Naive thymus-derived CD4-positive, alpha-beta T cell (primary cell): ENCODE results near the gene CYP26A1. TPM values are rescaled to one million over a fixed set of nuclear protein-coding genes. Genes with fewer than 3 reads are reported as not detected.

ENCODE experiments used
- ATAC-seq: fragments of 150-1000 bp; cut with Tn5 transposase; 2 replicates; pipeline ENCODE4 v1.10.0; 2021; ENCODE audit warnings: mild to moderate bottlenecking, moderate library complexity
- CTCF ChIA-PET: fragments of 350-600 bp; sonication (Branson Sonifier 250); formaldehyde crosslinking; loops from one replicate; lab custom pipeline; 2021; ENCODE audit warnings: antibody characterized with exemption; lab: Charles Lee
- POLR2A ChIA-PET: fragments of 350-600 bp; sonication (Branson Sonifier 250); formaldehyde crosslinking; loops from one replicate; lab custom pipeline; 2021; ENCODE audit warnings: antibody characterized with exemption, inconsistent platforms; lab: Charles Lee
- DNase-seq, 9 donors: peaks; one replicate each; pipeline versions ENCODE4 v3.0.0 to v3.0.0-alpha.2; 2020 to 2022; ENCODE audit warnings: mixed read lengths in 1 of 9
- H3K27ac ChIP-seq: one replicate; pipeline ENCODE4 v1.7.0; 2013; ENCODE audit warnings: mild to moderate bottlenecking, low read depth, low read length, moderate library complexity
- H3K27me3 ChIP-seq, 2 donors: one replicate each; pipeline ENCODE4 v1.7.0; 2013; ENCODE audit warnings: low read length in 2 of 2, mild to moderate bottlenecking in 2 of 2, moderate library complexity in 2 of 2; ENCODE audit not compliant: control insufficient read depth in 2 of 2, insufficient read depth in 2 of 2
- H3K36me3 ChIP-seq, 3 experiments: 1 replicate in 2 of 3; 2 replicates in 1 of 3; pipeline ENCODE4 v1.7.0; 2013; ENCODE audit warnings: low read length in 3 of 3, mild to moderate bottlenecking in 3 of 3, moderate library complexity in 1 of 3; ENCODE audit not compliant: insufficient read depth in 3 of 3, control insufficient read depth in 2 of 3
- H3K4me1 ChIP-seq, 2 donors: one replicate each; pipeline ENCODE4 v1.7.0; 2013; ENCODE audit warnings: low read length in 2 of 2, mild to moderate bottlenecking in 2 of 2, moderate library complexity in 1 of 2; ENCODE audit not compliant: control insufficient read depth in 2 of 2, insufficient read depth in 2 of 2
- H3K4me3 ChIP-seq: 2 replicates; pipeline ENCODE4 v1.7.0; 2013; ENCODE audit warnings: mild to moderate bottlenecking, low read length
- H3K9me3 ChIP-seq, 3 experiments: 1 replicate in 2 of 3; 2 replicates in 1 of 3; pipeline ENCODE4 v1.7.0; 2013; ENCODE audit warnings: low read length in 3 of 3; ENCODE audit not compliant: control insufficient read depth in 2 of 3
- H3K27ac Mint-ChIP-seq, 9 donors: one replicate each; pipeline ENCODE4 v1.8.0; 2020 to 2022; ENCODE audit warnings: mixed read lengths in 9 of 9, mild to moderate bottlenecking in 8 of 9, moderate library complexity in 5 of 9, inconsistent platforms in 2 of 9
- H3K27me3 Mint-ChIP-seq, 5 donors: one replicate each; pipeline ENCODE4 v1.8.0; 2021 to 2022; ENCODE audit warnings: mixed read lengths in 5 of 5, mild to moderate bottlenecking in 1 of 5
- H3K36me3 Mint-ChIP-seq, 5 donors: one replicate each; pipeline ENCODE4 v1.8.0; 2020 to 2022; ENCODE audit warnings: mixed read lengths in 5 of 5, mild to moderate bottlenecking in 3 of 5, inconsistent platforms in 1 of 5
- H3K4me1 Mint-ChIP-seq, 7 donors: one replicate each; pipeline ENCODE4 v1.8.0; 2020 to 2022; ENCODE audit warnings: mixed read lengths in 7 of 7, mild to moderate bottlenecking in 3 of 7, inconsistent platforms in 1 of 7
- H3K4me3 Mint-ChIP-seq, 10 donors: one replicate each; pipeline ENCODE4 v1.8.0; 2020 to 2022; ENCODE audit warnings: mild to moderate bottlenecking in 10 of 10, mixed read lengths in 10 of 10, moderate library complexity in 6 of 10, inconsistent platforms in 2 of 10
- H3K9me3 Mint-ChIP-seq, 11 donors: one replicate each; pipeline ENCODE4 v1.8.0; 2020 to 2022; ENCODE audit warnings: mixed read lengths in 11 of 11, mild to moderate bottlenecking in 4 of 11, inconsistent platforms in 1 of 11, moderate library complexity in 1 of 11
- intact Hi-C, 2 donors: fragments of 100-400 bp; cut with micrococcal nuclease; formaldehyde crosslinking; loops; one replicate each; pipeline ENCODE4 v1.15.1; 2023
- polyA plus RNA-seq, 2 donors: library from polyadenylated mRNA; unstranded; fragments of 300-500 nt; fragmentation: Illumina TruSeq; gene quantifications; one replicate each; pipeline ENCODE4 v1.2.3, GENCODE V29; 2021
- total RNA-seq, 6 experiments: library from RNA in 5 of 6; stranded (reverse) in 5 of 6; gene quantifications; 1 replicate in 5 of 6; 2 replicates in 1 of 6; pipeline ENCODE4 v1.2.3 and lab custom pipeline; 2021 to 2026

The CYP26A1 gene
- total and polyA plus RNA-seq, 7 experiments from 2014 or later: not detected

GRCh38 chr10:93063977-93064660 lies 9.6 kb upstream of the CYP26A1 start:
- H3K4me1 Mint-ChIP-seq: peaks cover 16 to 49% (median 37%) of the 10 kb centered on the region in 7 donors
- Histone ChIP-seq H3K4me1 (peaks cover 0 to 13% of the 10 kb centered on the region in 2 donors), H3K27ac (no peak overlapping the region), H3K27me3 (peaks cover 0 to 3% of the 10 kb centered on the region in 2 donors), H3K4me3 (no peak overlapping the region), H3K36me3 (no peaks in the 10 kb centered on the region), H3K9me3 (no peaks in the 10 kb centered on the region)
- H3K36me3 Mint-ChIP-seq: peaks cover 0 to 11% (median 6%) of the 10 kb centered on the region in 5 donors
- ATAC-seq (no peak), DNase-seq (no peak)
- H3K27me3 Mint-ChIP-seq: peaks cover 53 to 75% (median 64%) of the 10 kb centered on the region in 5 donors
- H3K9me3 Mint-ChIP-seq: peaks cover 0 to 1% (median 0%) of the 10 kb centered on the region in 11 donors
- peak overlapping the region in 6 of 10 donors; percentile 56 to 69 (median 61) for H3K4me3 Mint-ChIP-seq
- no peak overlapping the region for H3K27ac Mint-ChIP-seq
- POLR2A ChIA-PET: no interaction called here
- intact Hi-C loops: no loop called here
- CTCF ChIA-PET: no interaction called here

GRCh38 chr10:93064874-93065660 lies 8.6 kb upstream of the CYP26A1 start:
- Histone ChIP-seq H3K4me3 (no peak overlapping the region), H3K36me3 (no peaks in the 10 kb centered on the region), H3K9me3 (no peaks in the 10 kb centered on the region), H3K27ac (no peak overlapping the region), H3K4me1 (peaks cover 0 to 13% of the 10 kb centered on the region in 2 donors), H3K27me3 (peaks cover 0 to 3% of the 10 kb centered on the region in 2 donors)
- ChIA-PET POLR2A (no interaction called here), CTCF (no interaction called here)
- Mint-ChIP-seq H3K27me3 (peaks cover 52 to 78% (median 61%) of the 10 kb centered on the region in 5 donors), H3K27ac (no peak overlapping the region), H3K9me3 (peaks cover 0 to 1% (median 0%) of the 10 kb centered on the region in 11 donors), H3K4me3 (peak overlapping the region in 5 of 10 donors; percentile 14 to 53 (median 41)), H3K4me1 (peaks cover 16 to 40% (median 33%) of the 10 kb centered on the region in 7 donors), H3K36me3 (peaks cover 0 to 1% (median 0%) of the 10 kb centered on the region in 5 donors)
- ATAC-seq (no peak), DNase-seq (no peak)
- intact Hi-C loops: no loop called here

GRCh38 chr10:93065675-93066543 lies 7.8 kb upstream of the CYP26A1 start:
- Mint-ChIP-seq H3K4me1 (peaks cover 16 to 43% (median 33%) of the 10 kb centered on the region in 7 donors), H3K27ac (no peak overlapping the region), H3K36me3 (no peaks in the 10 kb centered on the region), H3K4me3 (peak overlapping the region in 3 of 10 donors; percentile 9 to 41 (median 14)), H3K9me3 (peaks cover 0 to 1% (median 0%) of the 10 kb centered on the region in 11 donors), H3K27me3 (peaks cover 60 to 82% (median 69%) of the 10 kb centered on the region in 5 donors)
- no peak for DNase-seq
- CTCF ChIA-PET: no interaction called here
- Histone ChIP-seq H3K27ac (no peak overlapping the region), H3K36me3 (no peaks in the 10 kb centered on the region), H3K27me3 (peaks cover 3 to 7% of the 10 kb centered on the region in 2 donors), H3K4me1 (peaks cover 0 to 13% of the 10 kb centered on the region in 2 donors), H3K9me3 (no peaks in the 10 kb centered on the region), H3K4me3 (no peak overlapping the region)
- POLR2A ChIA-PET: no interaction called here
- ATAC-seq: no peak
- intact Hi-C loops: no loop called here

- Mint-ChIP-seq H3K4me3 (no peak overlapping the region), H3K4me1 (peaks cover 14 to 43% (median 30%) of the 10 kb centered on the region in 7 donors), H3K9me3 (peaks cover 0 to 1% (median 0%) of the 10 kb centered on the region in 11 donors), H3K27me3 (peaks cover 62 to 84% (median 70%) of the 10 kb centered on the region in 5 donors), H3K27ac (no peak overlapping the region), H3K36me3 (no peaks in the 10 kb centered on the region)
- Histone ChIP-seq H3K36me3 (no peaks in the 10 kb centered on the region), H3K4me3 (no peak overlapping the region), H3K27me3 (peaks cover 3 to 7% of the 10 kb centered on the region in 2 donors), H3K4me1 (peaks cover 0 to 11% of the 10 kb centered on the region in 2 donors), H3K9me3 (no peaks in the 10 kb centered on the region), H3K27ac (no peak overlapping the region)
- ATAC-seq: no peak
- intact Hi-C loops: no loop called here
- CTCF ChIA-PET: no interaction called here
- no peak for DNase-seq
- POLR2A ChIA-PET: no interaction called here
Observed at GRCh38 chr10:93066544-93066913, 7.2 kb upstream of the CYP26A1 start.

- peaks cover 9 to 45% (median 29%) of the 10 kb centered on the region in 7 donors for H3K4me1 Mint-ChIP-seq
- no peak overlapping the region for H3K4me3 ChIP-seq
- peaks cover 3 to 7% of the 10 kb centered on the region in 2 donors for H3K27me3 ChIP-seq
Observed at GRCh38 chr10:93067443-93068365, 6.0 kb upstream of the CYP26A1 start.

More at GRCh38 chr10:93067443-93068365, 6.0 kb upstream of the CYP26A1 start:
- intact Hi-C loops: no loop called here
- Histone ChIP-seq H3K36me3 (no peaks in the 10 kb centered on the region), H3K27ac (no peak overlapping the region), H3K9me3 (no peaks in the 10 kb centered on the region), H3K4me1 (no peaks in the 10 kb centered on the region)
- no peak overlapping the region for H3K27ac Mint-ChIP-seq
- H3K9me3 Mint-ChIP-seq: peaks cover 0 to 1% (median 0%) of the 10 kb centered on the region in 11 donors
- peaks cover 65 to 86% (median 76%) of the 10 kb centered on the region in 5 donors for H3K27me3 Mint-ChIP-seq
- ATAC-seq: no peak
- POLR2A ChIA-PET: interaction anchor here (0.6 kb wide), 1 partner anchor 94 kb away, joined by 6 read pairs; no protein-coding TSS in a partner anchor
- peak overlapping the region in 2 of 10 donors; percentile 1 to 3 for H3K4me3 Mint-ChIP-seq
- H3K36me3 Mint-ChIP-seq: peaks cover 0 to 1% (median 0%) of the 10 kb centered on the region in 5 donors
- no peak for DNase-seq
- CTCF ChIA-PET: no interaction called here
